Esophagus squamous epithelium (tissue), 5 donors: Measurements from ENCODE around the gene TUBGCP2. TPM values are rescaled to one million over a fixed set of nuclear protein-coding genes. Genes with fewer than 3 reads are reported as not detected.

Experiments
- DNase-seq: peaks from one replicate; lab custom pipeline; 2025; lab: John Stamatoyannopoulos, UW
- H3K27ac ChIP-seq, 4 donors: fragments of 200-600 bp; sonication (generic); one replicate each; pipeline ENCODE4 v1.5.1; 2016 to 2019; ENCODE audit warnings: mild to moderate bottlenecking in 1 of 4
- H3K27me3 ChIP-seq, 4 donors: fragments of 200-600 bp; sonication (generic); 1 replicate in 3 of 4; 2 replicates in 1 of 4; pipeline versions ENCODE4 v1.5.1 to v1.6.0; 2017 to 2021; ENCODE audit warnings: antibody characterized with exemption in 1 of 4
- H3K36me3 ChIP-seq, 3 donors: fragments of 200-600 bp; sonication (generic); one replicate each; pipeline ENCODE4 v1.5.1; 2016 to 2019
- H3K4me1 ChIP-seq, 3 donors: fragments of 200-600 bp; sonication (generic); one replicate each; pipeline ENCODE4 v1.5.1; 2017 to 2019
- H3K4me3 ChIP-seq, 4 donors: fragments of 200-600 bp; sonication (generic); 1 replicate in 3 of 4; 2 replicates in 1 of 4; pipeline ENCODE4 v1.5.1; 2016 to 2019; ENCODE audit warnings: mild to moderate bottlenecking in 2 of 4, moderate library complexity in 1 of 4
- H3K9me3 ChIP-seq, 3 donors: fragments of 200-600 bp; sonication (generic); one replicate each; pipeline ENCODE4 v1.5.1; 2016 to 2019
- POLR2A ChIP-seq, 4 donors: fragments of 450-650 bp; IDR thresholded peaks; one replicate each; pipeline ENCODE4 v1.6.1; 2017; ENCODE audit warnings: antibody characterized with exemption in 4 of 4, mild to moderate bottlenecking in 4 of 4, moderate library complexity in 3 of 4
- WGBS, 2 donors: methylation state at CpG; one replicate each; pipeline ENCODE4 v1.1.5; 2018; 5-methylcytosine and 5-hydroxymethylcytosine counted together
- intact Hi-C: fragments of 100-400 bp; cut with DNase I; formaldehyde crosslinking; loops from one replicate; pipeline ENCODE4 v1.15.0; 2022
- total RNA-seq, 4 donors: library from RNA; depleted of rRNA; stranded (reverse); fragments of >200 nt; gene quantifications; one replicate each; pipeline ENCODE4 v1.1.0, GENCODE V29; 2016
- TF ChIP-seq, protein P1 (sequence below), 6 experiments: fragments of 450-650 bp in 4 of 6; fragments of 200-600 bp in 2 of 6; sonication (generic) in 2 of 6; IDR thresholded peaks; one replicate each; pipeline ENCODE4 v1.5.1; 2016 to 2019; ENCODE audit warnings: antibody characterized with exemption in 6 of 6, mild to moderate bottlenecking in 4 of 6, moderate library complexity in 4 of 6
- donor health status: DM: yes; HTN: yes; CAD: no.

TUBGCP2 gene
- total RNA-seq, 4 donors from 2014 or later: 28.4 to 44.4 (median 38.9) TPM

DNA sequence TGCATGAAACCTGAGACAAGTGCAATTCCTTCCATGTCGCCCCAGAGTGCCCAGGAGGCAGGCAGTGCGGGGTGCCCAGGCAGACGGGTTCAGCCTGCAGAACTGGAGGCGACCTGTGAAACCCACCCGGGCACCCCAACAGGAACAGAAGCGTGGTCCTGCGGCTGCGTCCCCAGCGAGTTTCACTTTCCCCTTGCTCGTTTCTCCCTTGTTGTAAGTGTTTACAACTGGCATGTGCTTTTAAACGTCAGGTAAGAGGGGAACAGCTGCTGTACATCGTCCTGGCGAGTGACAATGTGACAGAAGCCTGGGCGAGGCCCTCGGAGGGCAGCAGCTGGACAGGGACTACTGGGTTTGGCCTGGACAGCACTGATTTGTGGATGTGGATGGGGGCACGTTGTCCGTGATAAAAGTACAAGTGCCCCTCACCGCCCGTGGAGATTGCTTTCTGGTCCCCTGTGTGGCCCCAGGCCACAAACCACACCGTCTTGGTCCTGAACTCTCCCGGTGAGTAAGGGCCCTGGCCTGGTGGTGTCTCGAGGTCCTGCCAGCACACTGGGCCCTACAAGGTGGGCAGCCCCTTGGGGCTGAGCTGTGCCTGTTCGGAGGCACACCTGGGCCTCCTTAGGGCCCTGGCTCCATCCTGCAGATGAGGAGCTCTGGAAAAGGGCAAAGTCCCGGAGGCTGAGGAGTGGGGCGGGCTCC is 67.0 kb downstream of the TUBGCP2 start:
- no peaks in the 10 kb centered on the region for H3K9me3 ChIP-seq
- H3K4me3 ChIP-seq: peak overlapping the region in 2 of 4 donors; percentile 25 to 54
- no peak overlapping the region for H3K27ac ChIP-seq
- H3K4me1 ChIP-seq: peaks cover 5 to 38% (median 10%) of the 10 kb centered on the region in 3 donors
- DNase-seq: no peak
- intact Hi-C loops: no loop called here
- H3K27me3 ChIP-seq: peaks cover 14 to 100% (median 24%) of the 10 kb centered on the region in 4 donors
- no peaks in the 10 kb centered on the region for H3K36me3 ChIP-seq
- WGBS, 2 donors: 38 to 46% methylated on average over 9 to 16 of the region's 25 CpGs
- TF ChIP-seq, protein P1, sequence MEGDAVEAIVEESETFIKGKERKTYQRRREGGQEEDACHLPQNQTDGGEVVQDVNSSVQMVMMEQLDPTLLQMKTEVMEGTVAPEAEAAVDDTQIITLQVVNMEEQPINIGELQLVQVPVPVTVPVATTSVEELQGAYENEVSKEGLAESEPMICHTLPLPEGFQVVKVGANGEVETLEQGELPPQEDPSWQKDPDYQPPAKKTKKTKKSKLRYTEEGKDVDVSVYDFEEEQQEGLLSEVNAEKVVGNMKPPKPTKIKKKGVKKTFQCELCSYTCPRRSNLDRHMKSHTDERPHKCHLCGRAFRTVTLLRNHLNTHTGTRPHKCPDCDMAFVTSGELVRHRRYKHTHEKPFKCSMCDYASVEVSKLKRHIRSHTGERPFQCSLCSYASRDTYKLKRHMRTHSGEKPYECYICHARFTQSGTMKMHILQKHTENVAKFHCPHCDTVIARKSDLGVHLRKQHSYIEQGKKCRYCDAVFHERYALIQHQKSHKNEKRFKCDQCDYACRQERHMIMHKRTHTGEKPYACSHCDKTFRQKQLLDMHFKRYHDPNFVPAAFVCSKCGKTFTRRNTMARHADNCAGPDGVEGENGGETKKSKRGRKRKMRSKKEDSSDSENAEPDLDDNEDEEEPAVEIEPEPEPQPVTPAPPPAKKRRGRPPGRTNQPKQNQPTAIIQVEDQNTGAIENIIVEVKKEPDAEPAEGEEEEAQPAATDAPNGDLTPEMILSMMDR (IDR thresholded peaks at IDR 0.05): no peak
- TF ChIP-seq POLR2A (IDR thresholded peaks at IDR 0.05): no peak

DNA sequence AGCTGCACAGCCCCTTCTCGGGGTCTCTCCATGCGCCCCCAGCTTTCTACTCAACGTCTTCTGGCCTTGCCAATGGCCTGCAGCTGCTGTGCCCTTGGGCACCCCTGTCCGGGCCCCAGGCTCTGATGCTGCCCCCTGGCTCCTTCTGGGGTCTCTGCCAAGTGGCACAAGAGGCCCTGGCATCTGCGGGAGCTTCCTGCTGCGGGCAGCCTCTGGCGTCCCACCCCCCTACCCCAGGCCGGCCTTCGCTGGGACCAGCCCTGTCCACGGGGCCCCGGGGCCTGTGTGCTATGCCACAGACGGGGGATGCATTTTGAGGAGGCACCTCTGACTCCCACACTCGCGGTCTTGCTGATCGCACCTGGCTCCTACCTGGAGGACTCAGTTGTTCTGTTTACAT is 68.7 kb downstream of the TUBGCP2 start:
- H3K9me3 ChIP-seq: no peaks in the 10 kb centered on the region
- intact Hi-C loops: no loop called here
- H3K36me3 ChIP-seq: no peaks in the 10 kb centered on the region
- peaks cover 9 to 50% (median 16%) of the 10 kb centered on the region in 3 donors for H3K4me1 ChIP-seq
- TF ChIP-seq POLR2A (IDR thresholded peaks at IDR 0.05): no peak
- TF ChIP-seq, protein P1 (IDR thresholded peaks at IDR 0.05): no peak
- H3K4me3 ChIP-seq: no peak overlapping the region
- H3K27me3 ChIP-seq: peaks cover 22 to 100% (median 28%) of the 10 kb centered on the region in 4 donors
- no peak for DNase-seq
- no peak overlapping the region for H3K27ac ChIP-seq
- WGBS, 2 donors: 72 to 82% methylated on average over 8 to 10 of the region's 15 CpGs

GRCh38 chr10:133238466-133238804 is 70.2 kb downstream of the TUBGCP2 start:
- no peak for TF ChIP-seq POLR2A (IDR thresholded peaks at IDR 0.05)
- TF ChIP-seq, protein P1 (IDR thresholded peaks at IDR 0.05): no peak
- Histone ChIP-seq H3K9me3 (no peaks in the 10 kb centered on the region), H3K27ac (no peak overlapping the region), H3K36me3 (no peaks in the 10 kb centered on the region), H3K27me3 (peaks cover 22 to 100% (median 28%) of the 10 kb centered on the region in 4 donors), H3K4me1 (peaks cover 9 to 50% (median 16%) of the 10 kb centered on the region in 3 donors), H3K4me3 (no peak overlapping the region)
- DNase-seq: no peak
- 24 to 28% methylated on average over 3 to 5 of the region's 15 CpGs for WGBS, 2 donors
- intact Hi-C loops: no loop called here

- peak within 1 kb of the TSS in 2 of 4 donors; percentile 34 to 54 for H3K4me3 ChIP-seq
- no peak for DNase-seq
These were observed 70.8 kb downstream of the TUBGCP2 start, which contains the start of gene VENTX for GRCh38 chr10:133237588-133238465. Gene VENTX (plus strand): TSS chr10:133237855. CDS start chr10:133237915, 60 bp downstream.

More at GRCh38 chr10:133237588-133238465, 70.8 kb downstream of the TUBGCP2 start, which contains the start of gene VENTX:
- no peaks in the 10 kb centered on the region for H3K36me3 ChIP-seq
- peaks cover 22 to 100% (median 28%) of the 10 kb centered on the region in 4 donors for H3K27me3 ChIP-seq
- no peaks in the 10 kb centered on the region for H3K9me3 ChIP-seq
- peaks cover 9 to 50% (median 16%) of the 10 kb centered on the region in 3 donors for H3K4me1 ChIP-seq
- TF ChIP-seq, protein P1 (IDR thresholded peaks at IDR 0.05): no peak
- TF ChIP-seq POLR2A (IDR thresholded peaks at IDR 0.05): no peak
- WGBS, 2 donors: 0 to 14% methylated on average over 5 to 21 of the region's 60 CpGs
- H3K27ac ChIP-seq: no peak within 1 kb of the TSS
- intact Hi-C loops: no loop called here
